Smooth muscle cell (in vitro differentiated cells): ENCODE measurements around the gene GPATCH2. TPM values are rescaled to one million over a fixed set of nuclear protein-coding genes. Genes with fewer than 3 reads are reported as not detected.

Experiments
- DNase-seq: peaks from one replicate; lab custom pipeline; 2025; ENCODE audit not compliant: unreplicated experiment; lab: John Stamatoyannopoulos, UW
- H2AFZ ChIP-seq: fragments of 200-600 bp; sonication (generic); 2 replicates; pipeline ENCODE4 v1.6.0; 2016; ENCODE audit warnings: antibody characterized with exemption, low read depth, mild to moderate bottlenecking
- H3F3A ChIP-seq: fragments of 200-600 bp; sonication (generic); 2 replicates; pipeline ENCODE4 v1.6.0; 2017; ENCODE audit warnings: antibody characterized with exemption, low read depth
- H3K27ac ChIP-seq: fragments of 200-600 bp; sonication (generic); 2 replicates; pipeline ENCODE4 v1.5.1; 2016; ENCODE audit warnings: low read depth, mild to moderate bottlenecking
- H3K27me3 ChIP-seq: fragments of 200-600 bp; sonication (generic); 2 replicates; pipeline ENCODE4 v1.6.1; 2016; ENCODE audit warnings: low read depth, mild to moderate bottlenecking
- H3K36me3 ChIP-seq: fragments of 200-600 bp; sonication (generic); 2 replicates; pipeline ENCODE4 v1.5.1; 2016; ENCODE audit warnings: low read depth
- H3K4me1 ChIP-seq: fragments of 200-600 bp; sonication (generic); 2 replicates; pipeline ENCODE4 v1.5.1; 2016; ENCODE audit warnings: low read depth
- H3K4me2 ChIP-seq: fragments of 200-600 bp; sonication (generic); 2 replicates; pipeline ENCODE4 v1.6.0; 2016; ENCODE audit warnings: mild to moderate bottlenecking
- H3K4me3 ChIP-seq: fragments of 200-600 bp; sonication (generic); 2 replicates; pipeline ENCODE4 v1.5.1; 2016; ENCODE audit warnings: mild to moderate bottlenecking
- H3K79me2 ChIP-seq: fragments of 200-600 bp; sonication (generic); 2 replicates; pipeline ENCODE4 v1.6.0; 2016; ENCODE audit warnings: low read depth, mild to moderate bottlenecking
- H3K9ac ChIP-seq: fragments of 200-600 bp; sonication (generic); 2 replicates; pipeline ENCODE4 v1.6.0; 2016; ENCODE audit warnings: low read depth
- H3K9me3 ChIP-seq: fragments of 200-600 bp; sonication (generic); replicated peaks from 2 replicates; pipeline ENCODE4 v1.5.1; 2016; ENCODE audit warnings: low read depth
- H4K20me1 ChIP-seq: fragments of 200-600 bp; sonication (generic); 2 replicates; pipeline ENCODE4 v1.6.0; 2016; ENCODE audit warnings: low read depth
- WGBS: methylation state at CpG from one replicate; pipeline ENCODE4 v1.1.7; 2016; ENCODE audit warnings: low lambda C conversion rate; 5-methylcytosine and 5-hydroxymethylcytosine counted together
- polyA plus RNA-seq: library from polyadenylated mRNA; unstranded; fragments of >200 nt; fragmentation: Nextera tagmentation; extraction: Ambion mirVana; gene quantifications from 2 replicates; pipeline ENCODE4 v1.2.1, GENCODE V29; 2016
- total RNA-seq: library from RNA; depleted of rRNA; stranded (reverse); fragments of >200 nt; gene quantifications from 2 replicates; pipeline ENCODE4 v1.2.3, GENCODE V29; 2014
- TF ChIP-seq, protein P1 (sequence below): fragments of 200-600 bp; sonication (generic); IDR thresholded peaks from 2 replicates; pipeline ENCODE4 v1.5.1; 2017; ENCODE audit warnings: borderline replicate concordance, mild to moderate bottlenecking, antibody characterized with exemption; ENCODE audit not compliant: insufficient read depth, poor library complexity, severe bottlenecking

Gene GPATCH2
- total and polyA plus RNA-seq, 2 experiments from 2014 or later = 5.6 to 16.4 TPM

DNA sequence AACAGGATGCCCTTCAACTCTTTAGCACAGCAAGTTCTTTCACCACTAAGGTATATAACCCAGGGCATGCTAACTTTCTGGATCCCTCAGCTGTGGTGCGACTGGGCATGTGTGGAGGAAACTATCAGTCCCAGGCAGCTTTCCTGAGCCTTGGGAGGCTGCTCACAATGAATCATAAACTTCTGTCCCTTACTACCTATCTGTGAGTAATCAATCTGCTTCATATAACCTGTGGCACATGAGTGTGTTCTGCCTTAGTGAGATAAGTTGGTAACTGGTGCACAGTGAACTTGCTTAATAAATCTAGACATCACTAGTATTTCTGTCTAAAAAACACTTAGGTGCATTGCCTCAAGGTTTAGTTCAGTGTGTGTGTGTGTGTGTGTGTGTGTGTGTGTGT, 158.0 kb downstream of the GPATCH2 start:
- no peak overlapping the region for H2AFZ ChIP-seq
- no peak overlapping the region for H3K27ac ChIP-seq
- no peaks in the 10 kb centered on the region for H3F3A ChIP-seq
- no peaks in the 10 kb centered on the region for H3K9me3 ChIP-seq
- no peaks in the 10 kb centered on the region for H3K27me3 ChIP-seq
- no peaks in the 10 kb centered on the region for H4K20me1 ChIP-seq
- TF ChIP-seq, protein P1, sequence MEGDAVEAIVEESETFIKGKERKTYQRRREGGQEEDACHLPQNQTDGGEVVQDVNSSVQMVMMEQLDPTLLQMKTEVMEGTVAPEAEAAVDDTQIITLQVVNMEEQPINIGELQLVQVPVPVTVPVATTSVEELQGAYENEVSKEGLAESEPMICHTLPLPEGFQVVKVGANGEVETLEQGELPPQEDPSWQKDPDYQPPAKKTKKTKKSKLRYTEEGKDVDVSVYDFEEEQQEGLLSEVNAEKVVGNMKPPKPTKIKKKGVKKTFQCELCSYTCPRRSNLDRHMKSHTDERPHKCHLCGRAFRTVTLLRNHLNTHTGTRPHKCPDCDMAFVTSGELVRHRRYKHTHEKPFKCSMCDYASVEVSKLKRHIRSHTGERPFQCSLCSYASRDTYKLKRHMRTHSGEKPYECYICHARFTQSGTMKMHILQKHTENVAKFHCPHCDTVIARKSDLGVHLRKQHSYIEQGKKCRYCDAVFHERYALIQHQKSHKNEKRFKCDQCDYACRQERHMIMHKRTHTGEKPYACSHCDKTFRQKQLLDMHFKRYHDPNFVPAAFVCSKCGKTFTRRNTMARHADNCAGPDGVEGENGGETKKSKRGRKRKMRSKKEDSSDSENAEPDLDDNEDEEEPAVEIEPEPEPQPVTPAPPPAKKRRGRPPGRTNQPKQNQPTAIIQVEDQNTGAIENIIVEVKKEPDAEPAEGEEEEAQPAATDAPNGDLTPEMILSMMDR = no peak
- H3K36me3 ChIP-seq = no peaks in the 10 kb centered on the region
- H3K9ac ChIP-seq = no peak overlapping the region
- H3K4me3 ChIP-seq = no peak overlapping the region
- H3K4me2 ChIP-seq = no peak overlapping the region
- DNase-seq = no peak
- no peaks in the 10 kb centered on the region for H3K4me1 ChIP-seq
- H3K79me2 ChIP-seq = no peaks in the 10 kb centered on the region
- WGBS = 100% methylated on average over 1 of the region's 1 CpG

DNA sequence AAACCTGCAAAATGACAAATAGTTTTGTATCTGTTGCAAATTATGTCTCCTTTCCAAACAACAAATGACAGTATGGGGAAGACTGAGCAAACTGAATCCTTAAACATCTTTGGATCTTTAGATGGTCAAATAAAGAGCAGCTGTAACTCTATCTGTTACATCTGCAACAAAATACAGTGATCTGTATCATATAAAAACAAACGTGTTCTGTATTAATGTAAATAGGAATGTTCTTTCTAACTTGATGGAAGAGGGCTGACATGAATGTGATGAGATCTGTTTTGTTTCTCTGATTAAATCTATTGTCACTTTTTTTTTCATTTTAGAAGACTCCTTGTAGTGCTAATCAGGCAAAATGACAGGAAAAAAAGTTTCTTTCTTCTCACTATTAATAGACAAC, 159.5 kb downstream of the GPATCH2 start:
- no peak overlapping the region for H3K27ac ChIP-seq
- no peaks in the 10 kb centered on the region for H4K20me1 ChIP-seq
- no peak overlapping the region for H2AFZ ChIP-seq
- H3K36me3 ChIP-seq = no peaks in the 10 kb centered on the region
- no peak for DNase-seq
- TF ChIP-seq, protein P1 = no peak
- WGBS = 100% methylated on average over 1 of the region's 1 CpG
- H3K4me2 ChIP-seq = no peak overlapping the region
- H3K9me3 ChIP-seq = no peaks in the 10 kb centered on the region
- no peaks in the 10 kb centered on the region for H3K27me3 ChIP-seq
- H3K9ac ChIP-seq = no peak overlapping the region
- peaks cover 3% of the 10 kb centered on the region for H3K4me1 ChIP-seq
- H3K4me3 ChIP-seq = no peak overlapping the region
- no peaks in the 10 kb centered on the region for H3F3A ChIP-seq
- H3K79me2 ChIP-seq = no peaks in the 10 kb centered on the region

DNA sequence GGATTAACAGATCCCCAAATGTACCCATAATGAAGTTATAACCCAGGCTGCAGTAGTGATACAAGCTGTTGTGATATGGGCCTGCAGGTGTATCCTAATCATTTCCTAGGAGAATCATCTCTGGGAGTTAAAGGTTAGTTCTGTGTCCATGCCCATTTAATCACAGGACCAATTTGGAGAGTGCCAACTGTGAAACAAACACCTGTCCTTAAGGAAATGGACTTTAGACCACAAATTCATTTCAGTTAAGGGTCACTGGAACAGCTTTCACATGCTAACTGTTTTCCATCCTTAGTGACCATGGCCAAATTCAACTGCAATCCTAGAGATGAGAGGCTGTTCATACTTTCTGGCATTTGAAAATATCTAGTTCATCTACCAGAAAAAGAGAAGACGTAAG, 160.9 kb downstream of the GPATCH2 start:
- DNase-seq = no peak
- no peaks in the 10 kb centered on the region for H3F3A ChIP-seq
- no peaks in the 10 kb centered on the region for H4K20me1 ChIP-seq
- no peak overlapping the region for H3K4me2 ChIP-seq
- TF ChIP-seq, protein P1 = no peak
- H3K79me2 ChIP-seq = no peaks in the 10 kb centered on the region
- no peaks in the 10 kb centered on the region for H3K27me3 ChIP-seq
- no peak overlapping the region for H2AFZ ChIP-seq
- H3K4me1 ChIP-seq = peaks cover 3% of the 10 kb centered on the region
- H3K9me3 ChIP-seq = peaks cover 9% of the 10 kb centered on the region
- peaks cover 11% of the 10 kb centered on the region for H3K36me3 ChIP-seq
- H3K27ac ChIP-seq = no peak overlapping the region
- no peak overlapping the region for H3K4me3 ChIP-seq
- no peak overlapping the region for H3K9ac ChIP-seq
- WGBS = 98% methylated on average over 1 of the region's 1 CpG

DNA sequence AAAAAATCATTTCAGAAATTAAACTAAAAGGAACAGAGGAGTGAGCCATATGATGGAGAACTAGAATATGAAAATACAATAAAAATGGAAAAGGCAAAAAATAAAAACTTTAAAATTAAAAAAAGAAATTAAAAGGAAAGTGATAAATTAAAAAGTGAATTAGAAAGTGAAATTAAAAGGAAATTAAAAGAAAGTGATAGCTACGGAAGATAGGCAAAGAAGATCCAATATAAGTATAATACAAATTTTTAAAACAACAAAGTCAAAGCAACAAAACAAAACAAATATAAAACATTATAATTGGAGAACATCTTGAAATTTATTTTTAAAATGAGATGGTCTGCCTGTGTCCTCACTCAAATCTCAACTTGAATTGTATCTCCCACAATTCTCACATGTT, 165.8 kb downstream of the GPATCH2 start:
- peaks cover 14% of the 10 kb centered on the region for H3K9me3 ChIP-seq
- H3K4me2 ChIP-seq = no peak overlapping the region
- H3F3A ChIP-seq = no peaks in the 10 kb centered on the region
- peaks cover 3% of the 10 kb centered on the region for H3K4me1 ChIP-seq
- WGBS = 98% methylated on average over 1 of the region's 1 CpG
- no peak overlapping the region for H3K4me3 ChIP-seq
- no peaks in the 10 kb centered on the region for H3K27me3 ChIP-seq
- H2AFZ ChIP-seq = no peak overlapping the region
- H4K20me1 ChIP-seq = no peaks in the 10 kb centered on the region
- TF ChIP-seq, protein P1 = no peak
- H3K79me2 ChIP-seq = no peaks in the 10 kb centered on the region
- peaks cover 16% of the 10 kb centered on the region for H3K36me3 ChIP-seq
- H3K9ac ChIP-seq = no peak overlapping the region
- H3K27ac ChIP-seq = no peak overlapping the region
- DNase-seq = no peak
